Measurements from ENCODE around the gene CFAP99. TPM values are rescaled to one million over a fixed set of nuclear protein-coding genes. Genes with fewer than 3 reads are reported as not detected.

CFAP99 gene
- 1 to 10 TPM in 1 of 5 donors, under 1 TPM in 2, not detected in 2; 0.45 to 1.4 (median 0.92) TPM for total RNA-seq
- under 1 TPM in 2 of 3 donors, not detected in 1; 0.05 to 0.62 TPM for polyA plus RNA-seq
- long read RNA-seq, donor 1 = 0 reads
- long read RNA-seq, donor 2 = 0 reads
- long read RNA-seq, donor 3 = 0 reads
- long read RNA-seq, donor 4 = 0 reads
- long read RNA-seq, donor 5 = 0 reads
- long read RNA-seq, donor 6 = 0 reads
- long read RNA-seq, donor 7 = 0 reads
- long read RNA-seq, donor 8 = 0 reads
- long read RNA-seq, donor 9 = 0 reads
- long read RNA-seq, donor 10 = 0 reads

GRCh38 chr4:2418650-2419571, at the start of gene CFAP99:
TSS of gene CFAP99 (plus strand) at chr4:2418955.
- H3K4me1 ChIP-seq = peaks cover 21 to 40% (median 36%) of the 10 kb centered on the region in 4 donors
- H3K36me3 ChIP-seq = no peaks in the 10 kb centered on the region
- H3K27ac ChIP-seq = peak within 1 kb of the TSS; percentile 43 to 80 (median 76)
- no peaks in the 10 kb centered on the region for H3K9me3 ChIP-seq
- peak within 1 kb of the TSS; percentile 65 to 80 (median 71) for H3K4me3 ChIP-seq
- DNase-seq = peak; percentile 99
- peaks cover 0 to 72% (median 11%) of the 10 kb centered on the region in 3 donors for H3K27me3 ChIP-seq
- WGBS, 5 donors = 1 to 2% (median 1%) methylated on average over 37 to 94 of the region's 94 CpGs
- peak; percentile 36 to 64 (median 42) for TF ChIP-seq POLR2AphosphoS5 (IDR thresholded peaks at IDR 0.05)
- peak in 1 of 7 experiments; percentile 20 for TF ChIP-seq CTCF (IDR thresholded peaks at IDR 0.05)
- no peak for TF ChIP-seq POLR2A (IDR thresholded peaks at IDR 0.05)
- no peak for TF ChIP-seq EP300 (IDR thresholded peaks at IDR 0.05)
- intact Hi-C loops (cut with DNase I; ENCODE audit: low total_unique reads) = loop anchor here (10.0 kb wide), 1 partner anchor 174 kb away; the partner anchor contains the start of genes HAUS3 and POLN

GRCh38 chr4:2370597-2371320, 48.0 kb upstream of the CFAP99 start:
- no peak overlapping the region for H3K27ac ChIP-seq

GRCh38 chr4:2371765-2372487, 46.8 kb upstream of the CFAP99 start:
- no peak for DNase-seq
- no peaks in the 10 kb centered on the region for H3K27me3 ChIP-seq
- intact Hi-C loops (cut with DNase I; ENCODE audit: low total_unique reads) = no loop called here

More at GRCh38 chr4:2370597-2371320, 48.0 kb upstream of the CFAP99 start:
- DNase-seq = no peak
- H3K36me3 ChIP-seq = peaks cover 0 to 3% (median 0%) of the 10 kb centered on the region in 4 donors
- H3K9me3 ChIP-seq = peaks cover 0 to 9% (median 4%) of the 10 kb centered on the region in 4 donors
- TF ChIP-seq POLR2A (IDR thresholded peaks at IDR 0.05) = no peak
- no peak for TF ChIP-seq CTCF (IDR thresholded peaks at IDR 0.05)
- TF ChIP-seq EP300 (IDR thresholded peaks at IDR 0.05) = no peak
- TF ChIP-seq POLR2AphosphoS5 (IDR thresholded peaks at IDR 0.05) = no peak
- intact Hi-C loops (cut with DNase I; ENCODE audit: low total_unique reads) = no loop called here
- H3K4me1 ChIP-seq = peaks cover 0 to 1% (median 0%) of the 10 kb centered on the region in 4 donors
- H3K4me3 ChIP-seq = no peak overlapping the region
- WGBS, 5 donors = 87 to 92% (median 90%) methylated on average over 17 to 26 of the region's 26 CpGs
- H3K27me3 ChIP-seq = no peaks in the 10 kb centered on the region

More at GRCh38 chr4:2371765-2372487, 46.8 kb upstream of the CFAP99 start:
- Histone ChIP-seq H3K36me3 (peaks cover 0 to 3% (median 0%) of the 10 kb centered on the region in 4 donors), H3K27ac (no peak overlapping the region), H3K9me3 (peaks cover 0 to 9% (median 4%) of the 10 kb centered on the region in 4 donors), H3K4me1 (no peaks in the 10 kb centered on the region), H3K4me3 (no peak overlapping the region)
- TF ChIP-seq CTCF (IDR thresholded peaks at IDR 0.05) (no peak), POLR2A (IDR thresholded peaks at IDR 0.05) (no peak), EP300 (IDR thresholded peaks at IDR 0.05) (no peak), POLR2AphosphoS5 (IDR thresholded peaks at IDR 0.05) (no peak)
- 75 to 83% (median 80%) methylated on average over 27 of the region's 27 CpGs for WGBS, 5 donors

Data from stomach (tissue), 19 donors.